B cell (primary cell): ENCODE results near the gene SH3D19.

ENCODE experiments used
- EZH2 ChIP-seq: IDR thresholded peaks from 2 replicates; pipeline ENCODE4 v1.6.1; 2012; ENCODE audit warnings: borderline replicate concordance, low read depth, mild to moderate bottlenecking, moderate library complexity, low read length; ENCODE audit not compliant: insufficient read depth, poor library complexity, severe bottlenecking
- TF ChIP-seq, protein P1 (sequence below): fragments of 200-600 bp; IDR thresholded peaks from one replicate; pipeline ENCODE4 v1.8.0; 2022; ENCODE audit warnings: antibody characterized with exemption, mild to moderate bottlenecking

DNA sequence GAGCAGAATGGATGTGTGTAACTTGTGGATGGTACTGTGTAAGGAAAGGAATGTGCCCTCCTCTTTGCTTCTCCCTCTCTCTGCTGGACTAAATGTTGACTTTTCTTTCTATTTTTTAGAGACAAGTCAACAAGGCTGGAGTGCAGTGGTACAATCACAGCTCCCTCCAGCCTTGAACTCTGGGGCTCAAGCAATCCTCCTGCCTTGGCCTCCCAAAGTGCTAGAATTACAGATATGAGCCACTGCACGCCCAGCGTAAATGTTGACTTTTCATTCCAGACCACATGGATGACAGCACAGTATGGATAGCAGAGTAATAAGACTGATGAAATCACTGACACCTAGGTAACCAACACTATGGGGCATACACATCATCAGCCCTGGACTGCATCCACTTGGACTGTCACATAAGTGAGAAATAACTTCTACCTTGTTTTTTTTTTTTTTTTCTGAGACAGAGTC is 231.1 kb downstream of the SH3D19 start:
- no peak for TF ChIP-seq EZH2
- TF ChIP-seq, protein P1, sequence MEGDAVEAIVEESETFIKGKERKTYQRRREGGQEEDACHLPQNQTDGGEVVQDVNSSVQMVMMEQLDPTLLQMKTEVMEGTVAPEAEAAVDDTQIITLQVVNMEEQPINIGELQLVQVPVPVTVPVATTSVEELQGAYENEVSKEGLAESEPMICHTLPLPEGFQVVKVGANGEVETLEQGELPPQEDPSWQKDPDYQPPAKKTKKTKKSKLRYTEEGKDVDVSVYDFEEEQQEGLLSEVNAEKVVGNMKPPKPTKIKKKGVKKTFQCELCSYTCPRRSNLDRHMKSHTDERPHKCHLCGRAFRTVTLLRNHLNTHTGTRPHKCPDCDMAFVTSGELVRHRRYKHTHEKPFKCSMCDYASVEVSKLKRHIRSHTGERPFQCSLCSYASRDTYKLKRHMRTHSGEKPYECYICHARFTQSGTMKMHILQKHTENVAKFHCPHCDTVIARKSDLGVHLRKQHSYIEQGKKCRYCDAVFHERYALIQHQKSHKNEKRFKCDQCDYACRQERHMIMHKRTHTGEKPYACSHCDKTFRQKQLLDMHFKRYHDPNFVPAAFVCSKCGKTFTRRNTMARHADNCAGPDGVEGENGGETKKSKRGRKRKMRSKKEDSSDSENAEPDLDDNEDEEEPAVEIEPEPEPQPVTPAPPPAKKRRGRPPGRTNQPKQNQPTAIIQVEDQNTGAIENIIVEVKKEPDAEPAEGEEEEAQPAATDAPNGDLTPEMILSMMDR: no peak
